Osteocyte (in vitro differentiated cells): Measurements from ENCODE around the gene TRIM39. TPM values are rescaled to one million over a fixed set of nuclear protein-coding genes. Genes with fewer than 3 reads are reported as not detected.
"Not testable (repeated sequence)": the region's sequence is repeated elsewhere in the genome, so short reads cannot be mapped to it uniquely, and the experiment has no call there.

Experiments used
- DNase-seq: peaks from one replicate; pipeline ENCODE4 v3.0.0; 2021; ENCODE audit warnings: mixed read lengths; ENCODE audit not compliant: unreplicated experiment; ENCODE audit errors: extremely low spot score
- H3K27ac Mint-ChIP-seq: one replicate; pipeline ENCODE4 v1.8.0; 2021; ENCODE audit warnings: mild to moderate bottlenecking, mixed read lengths; ENCODE audit not compliant: unreplicated experiment
- H3K27me3 Mint-ChIP-seq: one replicate; pipeline ENCODE4 v1.8.0; 2021; ENCODE audit warnings: mixed read lengths; ENCODE audit not compliant: unreplicated experiment
- H3K36me3 Mint-ChIP-seq: one replicate; pipeline ENCODE4 v1.8.0; 2021; ENCODE audit warnings: mixed read lengths; ENCODE audit not compliant: unreplicated experiment
- H3K4me1 Mint-ChIP-seq: one replicate; pipeline ENCODE4 v1.8.0; 2021; ENCODE audit warnings: mixed read lengths; ENCODE audit not compliant: unreplicated experiment
- H3K4me3 Mint-ChIP-seq: one replicate; pipeline ENCODE4 v1.8.0; 2021; ENCODE audit warnings: mild to moderate bottlenecking, moderate library complexity, mixed read lengths; ENCODE audit not compliant: unreplicated experiment
- H3K9me3 Mint-ChIP-seq: one replicate; pipeline ENCODE4 v1.8.0; 2021; ENCODE audit warnings: mixed read lengths; ENCODE audit not compliant: unreplicated experiment
- total RNA-seq: library from RNA; stranded (reverse); gene quantifications from 2 replicates; pipeline ENCODE4 v1.2.1, GENCODE V29; 2021
- TF ChIP-seq, protein P1 (sequence below): fragments of 200-600 bp; sonication (generic); IDR thresholded peaks from 2 replicates; pipeline ENCODE4 v1.5.0; 2021; ENCODE audit warnings: antibody characterized with exemption, mild to moderate bottlenecking, moderate library complexity

Gene TRIM39
- total RNA-seq, 1 donor from 2014 or later, result 14.8 TPM

DNA sequence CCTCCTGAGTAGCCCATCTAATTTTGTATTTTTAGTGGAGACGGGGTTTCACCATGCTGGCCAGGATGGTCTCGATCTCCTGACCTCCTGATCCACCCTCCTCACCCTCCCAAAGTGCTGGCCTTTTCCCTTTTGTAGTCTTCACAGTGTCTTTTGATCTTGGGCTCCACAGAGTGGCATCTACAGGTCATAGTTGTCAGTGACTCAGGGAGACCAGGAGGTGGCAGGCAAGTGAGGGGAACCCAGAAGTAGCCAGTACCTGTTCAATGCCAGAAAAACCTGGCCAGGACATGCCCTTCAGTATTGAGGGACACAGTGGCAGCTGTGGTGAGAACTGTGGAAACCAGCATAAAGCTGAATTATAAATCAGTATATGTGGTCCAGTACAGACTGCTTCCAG is 37.9 kb downstream of the TRIM39 start:
- no peak overlapping the region for H3K27ac Mint-ChIP-seq
- no peak overlapping the region for H3K4me3 Mint-ChIP-seq
- no peaks in the 10 kb centered on the region for H3K4me1 Mint-ChIP-seq
- no peak for DNase-seq
- H3K27me3 Mint-ChIP-seq, result peaks cover 82% of the 10 kb centered on the region
- H3K36me3 Mint-ChIP-seq, result no peaks in the 10 kb centered on the region
- TF ChIP-seq, protein P1, sequence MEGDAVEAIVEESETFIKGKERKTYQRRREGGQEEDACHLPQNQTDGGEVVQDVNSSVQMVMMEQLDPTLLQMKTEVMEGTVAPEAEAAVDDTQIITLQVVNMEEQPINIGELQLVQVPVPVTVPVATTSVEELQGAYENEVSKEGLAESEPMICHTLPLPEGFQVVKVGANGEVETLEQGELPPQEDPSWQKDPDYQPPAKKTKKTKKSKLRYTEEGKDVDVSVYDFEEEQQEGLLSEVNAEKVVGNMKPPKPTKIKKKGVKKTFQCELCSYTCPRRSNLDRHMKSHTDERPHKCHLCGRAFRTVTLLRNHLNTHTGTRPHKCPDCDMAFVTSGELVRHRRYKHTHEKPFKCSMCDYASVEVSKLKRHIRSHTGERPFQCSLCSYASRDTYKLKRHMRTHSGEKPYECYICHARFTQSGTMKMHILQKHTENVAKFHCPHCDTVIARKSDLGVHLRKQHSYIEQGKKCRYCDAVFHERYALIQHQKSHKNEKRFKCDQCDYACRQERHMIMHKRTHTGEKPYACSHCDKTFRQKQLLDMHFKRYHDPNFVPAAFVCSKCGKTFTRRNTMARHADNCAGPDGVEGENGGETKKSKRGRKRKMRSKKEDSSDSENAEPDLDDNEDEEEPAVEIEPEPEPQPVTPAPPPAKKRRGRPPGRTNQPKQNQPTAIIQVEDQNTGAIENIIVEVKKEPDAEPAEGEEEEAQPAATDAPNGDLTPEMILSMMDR, result no peak
- peaks cover 6% of the 10 kb centered on the region for H3K9me3 Mint-ChIP-seq

DNA sequence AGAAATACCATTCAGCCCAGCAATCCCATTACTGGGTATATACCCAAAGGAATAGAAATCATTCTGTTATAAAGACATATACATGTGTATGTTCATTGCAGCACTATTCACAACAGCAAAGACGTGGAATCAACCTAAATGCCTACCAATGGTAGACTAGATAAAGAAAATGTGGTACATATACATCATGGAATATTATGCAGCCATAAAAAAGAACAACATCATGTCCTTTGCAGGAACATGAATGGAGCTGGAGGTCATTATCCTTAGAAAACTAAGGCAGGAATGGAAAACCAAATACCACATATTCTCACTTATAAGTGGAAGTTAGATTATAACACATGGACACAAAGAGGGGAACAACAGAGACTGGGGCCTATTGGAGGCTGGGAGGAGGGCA is 42.6 kb downstream of the TRIM39 start:
- not testable (repeated sequence) for H3K4me1 Mint-ChIP-seq, H3K9me3 Mint-ChIP-seq, DNase-seq, H3K36me3 Mint-ChIP-seq, H3K4me3 Mint-ChIP-seq, H3K27ac Mint-ChIP-seq
- peaks cover 69% of the 10 kb centered on the region for H3K27me3 Mint-ChIP-seq

DNA sequence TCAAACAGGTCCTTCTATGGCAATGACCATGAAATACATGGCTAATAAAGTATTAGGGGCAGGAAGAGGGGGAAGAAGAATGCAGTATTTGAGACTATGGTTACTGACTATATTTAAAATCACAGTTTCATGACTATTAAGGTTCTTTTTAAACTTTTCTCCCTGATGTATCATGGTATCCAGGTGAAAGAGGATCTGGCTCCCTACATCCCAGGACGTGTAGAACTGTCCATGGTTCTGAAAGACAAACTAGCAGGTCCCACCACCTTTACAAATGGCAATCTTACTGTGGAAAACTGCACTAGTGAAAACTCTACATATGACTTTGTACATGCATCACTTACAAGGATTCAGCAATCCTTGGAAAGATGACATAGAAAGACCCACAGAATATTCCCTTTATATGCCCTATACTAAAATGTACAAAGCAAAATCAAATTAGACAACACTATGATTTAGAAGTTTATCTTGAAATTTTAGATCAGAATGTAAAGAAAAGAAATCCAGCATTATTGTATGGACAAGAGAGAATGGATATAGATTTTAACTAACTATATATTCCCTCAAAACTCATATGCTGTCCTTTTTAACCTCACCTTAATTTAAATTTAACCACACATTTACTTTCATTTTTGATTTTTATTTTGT is 51.7 kb downstream of the TRIM39 start:
- DNase-seq, result no peak
- Mint-ChIP-seq H3K27me3 (peaks cover 76% of the 10 kb centered on the region), H3K27ac (no peak overlapping the region), H3K4me3 (no peak overlapping the region), H3K36me3 (no peaks in the 10 kb centered on the region), H3K9me3 (no peaks in the 10 kb centered on the region), H3K4me1 (no peaks in the 10 kb centered on the region)
- TF ChIP-seq, protein P1, result no peak

DNA sequence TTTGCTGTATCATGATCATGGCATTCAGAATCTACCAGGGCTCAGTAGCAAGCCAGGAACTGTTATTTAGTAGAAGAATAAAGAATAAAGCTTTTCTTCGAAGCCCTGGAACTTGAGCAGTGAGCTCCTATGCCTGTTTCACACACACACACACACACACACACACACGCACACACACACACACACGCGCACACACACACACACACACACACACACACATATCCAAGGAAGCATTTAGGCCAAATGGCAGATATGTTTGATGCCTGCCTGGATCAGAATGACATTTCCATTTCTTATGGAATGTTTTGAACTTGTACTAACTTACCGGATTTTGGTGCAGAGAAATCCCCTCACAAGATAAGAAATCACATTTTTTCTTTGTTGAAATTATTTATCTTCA is 53.7 kb downstream of the TRIM39 start:
- no peak for DNase-seq
- no peaks in the 10 kb centered on the region for H3K9me3 Mint-ChIP-seq
- H3K27me3 Mint-ChIP-seq, result peaks cover 76% of the 10 kb centered on the region
- TF ChIP-seq, protein P1, result no peak
- no peaks in the 10 kb centered on the region for H3K36me3 Mint-ChIP-seq
- no peak overlapping the region for H3K4me3 Mint-ChIP-seq
- no peak overlapping the region for H3K27ac Mint-ChIP-seq
- no peaks in the 10 kb centered on the region for H3K4me1 Mint-ChIP-seq

DNA sequence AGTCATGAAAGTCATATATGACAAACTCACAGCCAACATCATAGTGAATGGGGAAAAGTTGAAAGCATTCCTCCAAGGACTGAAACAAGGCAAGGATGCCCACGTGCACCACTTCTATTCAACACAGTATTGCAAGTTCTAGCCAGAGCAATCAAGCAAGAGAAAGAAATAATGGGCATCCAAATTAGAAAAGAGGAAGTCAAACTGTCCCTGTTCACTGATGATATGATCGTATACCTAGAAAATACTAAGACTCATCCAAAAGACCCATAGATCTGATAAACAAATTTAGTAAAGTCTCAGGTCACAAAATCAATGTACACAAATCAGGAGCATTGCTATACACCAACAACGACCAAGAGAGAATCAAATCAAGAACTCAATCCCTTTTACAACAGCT is 59.4 kb downstream of the TRIM39 start:
- H3K4me1 Mint-ChIP-seq, result no peaks in the 10 kb centered on the region
- H3K9me3 Mint-ChIP-seq, result no peaks in the 10 kb centered on the region
- H3K4me3 Mint-ChIP-seq, result no peak overlapping the region
- peaks cover 82% of the 10 kb centered on the region for H3K27me3 Mint-ChIP-seq
- no peak overlapping the region for H3K27ac Mint-ChIP-seq
- TF ChIP-seq, protein P1, result no peak
- no peak for DNase-seq
- H3K36me3 Mint-ChIP-seq, result no peaks in the 10 kb centered on the region

DNA sequence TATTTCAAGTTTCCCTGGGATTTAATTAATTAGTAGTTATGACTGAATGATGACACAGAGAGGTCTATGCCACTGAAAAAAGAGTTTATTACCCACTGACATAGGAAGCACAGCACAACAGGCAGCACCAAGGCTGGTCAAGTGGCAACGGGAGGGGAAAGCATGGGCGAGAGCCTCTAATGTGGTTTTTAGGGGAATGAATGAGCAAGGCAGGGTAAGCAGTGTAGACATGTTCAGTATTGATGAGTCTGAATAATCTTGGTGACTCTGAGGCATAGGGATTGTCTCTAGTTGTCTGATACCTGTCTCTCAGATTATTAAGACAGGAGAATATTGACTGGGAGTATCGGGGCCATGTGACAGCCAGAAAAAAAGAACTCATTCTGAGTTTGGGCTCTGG is 64.5 kb downstream of the TRIM39 start:
- TF ChIP-seq, protein P1, result no peak
- Mint-ChIP-seq H3K27ac (no peak overlapping the region), H3K4me1 (no peaks in the 10 kb centered on the region), H3K27me3 (peaks cover 81% of the 10 kb centered on the region), H3K4me3 (no peak overlapping the region), H3K36me3 (no peaks in the 10 kb centered on the region), H3K9me3 (no peaks in the 10 kb centered on the region)
- DNase-seq, result no peak
